Progenitor cell of endocrine pancreas (in vitro differentiated cells): Measurements from ENCODE around the gene TBCD. TPM values are rescaled to one million over a fixed set of nuclear protein-coding genes. Genes with fewer than 3 reads are reported as not detected.
A peak's percentile ranks its signal among the peaks of the same experiment; 100 is the strongest.

Source experiments
- DNase-seq: peaks from one replicate; pipeline ENCODE4 v3.0.0; 2021; ENCODE audit warnings: low spot score; ENCODE audit not compliant: unreplicated experiment
- H3K27ac Mint-ChIP-seq: 2 replicates; pipeline ENCODE4 v1.8.0; 2021; ENCODE audit warnings: mild to moderate bottlenecking, moderate library complexity, mixed read lengths
- H3K27me3 Mint-ChIP-seq: 2 replicates; pipeline ENCODE4 v1.8.0; 2021; ENCODE audit warnings: mixed read lengths
- H3K36me3 Mint-ChIP-seq: 2 replicates; pipeline ENCODE4 v1.8.0; 2022; ENCODE audit warnings: mixed read lengths; ENCODE audit not compliant: insufficient read depth
- H3K4me1 Mint-ChIP-seq: 2 replicates; pipeline ENCODE4 v1.8.0; 2021; ENCODE audit warnings: low read depth, mixed read lengths
- H3K4me3 Mint-ChIP-seq: 2 replicates; pipeline ENCODE4 v1.8.0; 2021; ENCODE audit warnings: low read depth, mild to moderate bottlenecking, moderate library complexity, mixed read lengths
- H3K9me3 Mint-ChIP-seq: 2 replicates; pipeline ENCODE4 v1.8.0; 2021; ENCODE audit warnings: low read depth, mixed read lengths
- CTCF ChIP-seq: fragments of 200-600 bp; sonication (generic); IDR thresholded peaks from one replicate; pipeline ENCODE4 v1.5.0; 2021; ENCODE audit warnings: antibody characterized with exemption, mild to moderate bottlenecking; ENCODE audit not compliant: unreplicated experiment
- total RNA-seq: library from RNA; stranded (reverse); gene quantifications from 2 replicates; pipeline ENCODE4 v1.2.1, GENCODE V29; 2021

TBCD gene
- total RNA-seq, 1 donor from 2014 or later: 95.6 TPM

- H3K36me3 Mint-ChIP-seq: peaks cover 4% of the 10 kb centered on the region
- H3K27me3 Mint-ChIP-seq: no peaks in the 10 kb centered on the region
- no peak overlapping the region for H3K4me3 Mint-ChIP-seq
- H3K4me1 Mint-ChIP-seq: peaks cover 6% of the 10 kb centered on the region
- no peak for DNase-seq
- TF ChIP-seq CTCF: no peak
- H3K9me3 Mint-ChIP-seq: no peaks in the 10 kb centered on the region
- H3K27ac Mint-ChIP-seq: no peak overlapping the region
These were observed 34.6 kb downstream of the TBCD start for GRCh38 chr17:82786427-82786826.

DNA sequence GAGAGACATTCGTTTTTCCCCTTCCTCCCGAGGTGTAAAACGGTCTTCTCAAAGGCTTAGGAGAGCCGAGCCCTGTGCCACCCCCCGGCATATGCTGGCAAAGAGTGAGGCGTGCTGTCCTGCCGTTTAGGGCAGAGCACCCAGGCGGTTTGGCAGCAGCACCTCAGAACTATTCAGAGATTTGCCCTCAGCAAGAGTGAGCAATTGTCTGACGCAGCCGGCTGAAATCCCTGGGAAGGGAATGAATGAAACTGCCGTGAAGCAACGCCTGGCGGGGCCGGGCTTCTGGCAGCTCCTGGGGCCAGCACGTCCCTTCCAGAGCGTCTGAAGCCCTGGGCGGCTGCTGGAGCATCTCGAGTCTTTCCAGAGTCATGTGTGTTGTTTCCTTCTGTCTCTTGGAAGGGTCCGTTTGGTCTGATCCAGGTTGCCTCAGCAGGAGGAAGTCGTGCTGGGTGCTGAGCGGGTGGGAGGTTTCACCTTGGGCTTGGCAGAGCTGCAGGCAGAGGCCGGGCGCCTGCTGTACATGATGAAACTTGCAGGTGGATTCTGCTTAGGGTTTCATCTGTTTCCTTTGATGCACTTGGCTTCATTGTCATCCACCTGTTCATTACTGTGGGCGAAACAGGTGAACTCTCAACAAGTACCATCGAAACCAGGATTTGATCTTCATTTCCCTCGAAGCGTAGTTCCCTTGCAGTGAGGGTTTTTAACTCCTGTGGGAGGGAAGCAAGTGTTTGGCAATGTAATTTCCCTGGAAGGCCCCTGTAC, 35.4 kb downstream of the TBCD start:
- H3K9me3 Mint-ChIP-seq: no peaks in the 10 kb centered on the region
- no peak overlapping the region for H3K27ac Mint-ChIP-seq
- no peak for TF ChIP-seq CTCF
- no peak overlapping the region for H3K4me3 Mint-ChIP-seq
- no peak for DNase-seq
- peaks cover 4% of the 10 kb centered on the region for H3K36me3 Mint-ChIP-seq
- no peaks in the 10 kb centered on the region for H3K27me3 Mint-ChIP-seq
- H3K4me1 Mint-ChIP-seq: peaks cover 2% of the 10 kb centered on the region

DNA sequence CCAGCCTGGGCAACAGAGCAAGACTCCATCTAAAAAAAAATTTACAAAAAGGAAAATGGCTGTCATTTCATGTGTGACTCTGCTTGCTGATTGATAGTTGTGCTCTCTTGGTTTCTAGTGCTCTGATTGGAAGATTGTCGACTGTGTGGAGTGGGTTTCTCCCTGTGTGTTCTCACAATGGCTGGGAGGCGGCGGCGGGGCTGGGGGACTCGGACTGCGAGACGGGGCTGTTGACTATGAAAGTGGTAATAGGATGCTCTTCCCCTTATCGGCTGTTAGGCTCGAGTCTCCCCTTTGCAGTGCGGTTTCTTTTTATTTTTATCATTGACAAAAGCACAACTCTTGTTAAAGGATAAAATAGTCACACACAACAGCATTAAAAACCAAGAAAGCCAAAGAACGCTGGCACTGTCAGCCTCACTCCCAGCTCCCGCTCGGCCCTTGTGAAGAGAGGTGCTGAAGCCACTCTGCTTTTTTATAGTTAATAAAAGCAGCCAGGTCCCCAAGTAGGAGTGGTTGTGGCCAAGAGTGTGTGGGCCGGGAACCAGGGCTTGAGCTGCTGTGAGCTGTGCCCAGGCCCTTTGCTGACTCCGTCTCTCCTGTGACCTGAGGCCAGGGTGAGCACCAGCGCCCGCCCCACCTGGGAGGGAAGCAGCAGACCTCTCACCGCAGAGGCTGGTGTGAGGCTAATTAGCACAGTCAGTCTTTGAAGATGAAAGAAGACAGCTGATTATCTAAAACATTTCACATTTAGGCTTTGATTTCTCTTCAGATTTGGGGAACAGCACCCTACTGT, 36.5 kb downstream of the TBCD start:
- H3K9me3 Mint-ChIP-seq: no peaks in the 10 kb centered on the region
- H3K4me3 Mint-ChIP-seq: no peak overlapping the region
- H3K27me3 Mint-ChIP-seq: no peaks in the 10 kb centered on the region
- DNase-seq: no peak
- no peak overlapping the region for H3K27ac Mint-ChIP-seq
- peaks cover 4% of the 10 kb centered on the region for H3K36me3 Mint-ChIP-seq
- TF ChIP-seq CTCF: no peak
- no peaks in the 10 kb centered on the region for H3K4me1 Mint-ChIP-seq

DNA sequence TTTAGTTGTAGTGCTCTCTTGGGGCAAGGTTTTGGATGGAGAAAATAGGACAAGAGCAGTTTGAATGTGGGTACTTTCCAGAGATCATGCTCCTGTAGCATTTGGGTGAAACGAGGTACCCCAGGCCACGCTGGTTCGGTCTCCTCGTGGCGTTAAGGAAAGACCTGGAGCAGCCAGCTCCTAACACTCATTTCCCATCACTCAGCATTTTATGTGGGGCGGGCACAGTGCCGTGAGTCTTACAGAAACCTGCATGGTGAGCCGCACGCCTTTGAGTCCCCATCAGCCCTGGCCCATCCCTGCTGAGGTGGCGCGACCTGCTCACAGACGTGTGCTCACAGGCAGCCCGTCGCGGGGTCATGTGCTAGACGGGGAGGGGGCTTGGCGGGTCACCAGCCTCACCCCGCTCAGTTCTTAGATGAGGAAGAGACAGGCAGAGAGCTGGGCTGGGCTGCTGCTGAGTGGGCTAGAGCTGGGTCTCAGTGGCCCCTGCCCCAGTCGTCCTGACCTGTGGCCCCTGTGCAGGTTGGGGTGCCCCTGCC, 37.3 kb downstream of the TBCD start:
- Mint-ChIP-seq H3K9me3 (no peaks in the 10 kb centered on the region), H3K4me1 (no peaks in the 10 kb centered on the region), H3K27me3 (no peaks in the 10 kb centered on the region), H3K4me3 (no peak overlapping the region), H3K27ac (no peak overlapping the region), H3K36me3 (peaks cover 4% of the 10 kb centered on the region)
- no peak for TF ChIP-seq CTCF
- no peak for DNase-seq

GRCh38 chr17:82789806-82790205, 37.9 kb downstream of the TBCD start:
- no peaks in the 10 kb centered on the region for H3K9me3 Mint-ChIP-seq
- no peaks in the 10 kb centered on the region for H3K4me1 Mint-ChIP-seq
- no peaks in the 10 kb centered on the region for H3K27me3 Mint-ChIP-seq
- DNase-seq: no peak
- peak overlapping the region; percentile 62 for H3K27ac Mint-ChIP-seq
- no peak overlapping the region for H3K4me3 Mint-ChIP-seq
- peaks cover 4% of the 10 kb centered on the region for H3K36me3 Mint-ChIP-seq
- no peak for TF ChIP-seq CTCF
